ENCODE results near the gene CD207. TPM values are rescaled to one million over a fixed set of nuclear protein-coding genes. Genes with fewer than 3 reads are reported as not detected.

CD207 gene
- total and polyA plus RNA-seq, 2 of the 8 experiments (the other 6 are each of a cell fraction or from before 2014, with no cell fraction given), result not detected

- peaks cover 35 to 58% (median 42%) of the 10 kb centered on the region in 4 experiments for H3K27me3 ChIP-seq (replicated peaks in 1 of 4; ENCODE audit: control insufficient read depth in 3 of 4, extremely low read depth in 1 of 4, insufficient read depth in 3 of 4, low read length in 3 of 4)
- WGBS, 2 experiments (ENCODE audit: extremely low coverage in 1 of 2, insufficient coverage in 1 of 2, insufficient read length in 1 of 2, insufficient replicate concordance in 2 of 2, low coverage in 1 of 2, low lambda C conversion rate in 2 of 2, missing lambda C conversion rate in 1 of 2), result 5% methylated on average over 38 of the region's 69 CpGs; no CpG with 5 or more reads in 1 of the 2 experiments
- TF ChIP-seq EGR1 (IDR thresholded peaks at IDR 0.05; ENCODE audit: borderline replicate concordance, low read depth, low read length), result peak; percentile 17; the same call in 1 of the 2 replicates
- no peak for TF ChIP-seq CREB1 (IDR thresholded peaks at IDR 0.05)
- TF ChIP-seq PHF8 (conservative IDR thresholded peaks at IDR 0.05; ENCODE audit: low read depth, low read length), result no peak
- peak; percentile 97 for TF ChIP-seq SUZ12 (IDR thresholded peaks at IDR 0.05; ENCODE audit: low read length)
- peak; percentile 31 for TF ChIP-seq MAX (IDR thresholded peaks at IDR 0.05)
- peak; percentile 85 for TF ChIP-seq E2F6 (IDR thresholded peaks at IDR 0.05)
- TF ChIP-seq KDM4A (IDR thresholded peaks at IDR 0.05; ENCODE audit: low read depth, low read length, severe bottlenecking), result peak; percentile 82
- 0 out of 4 replicates have a peak, but pooled peaks of 1 of the 2 experiments have one; percentile 28 for TF ChIP-seq HDAC2 (IDR thresholded peaks at IDR 0.05; ENCODE audit: borderline replicate concordance in 1 of 2, low read depth in 2 of 2, low read length in 2 of 2)
- no peak for TF ChIP-seq CEBPB (IDR thresholded peaks at IDR 0.05; ENCODE audit: low read depth, low read length)
- peak; percentile 80 for TF ChIP-seq RNF2 (IDR thresholded peaks at IDR 0.05; ENCODE audit: borderline replicate concordance, low read depth, low read length, missing control alignments, poor library complexity, severe bottlenecking)
Observed at GRCh38 chr2:70790136-70790828, 45.3 kb downstream of the CD207 start, which contains the start of gene FIGLA. TSS of gene FIGLA (minus strand) at chr2:70790643. CDS start at chr2:70790638, 5 bp downstream.

More at GRCh38 chr2:70790136-70790828, 45.3 kb downstream of the CD207 start, which contains the start of gene FIGLA:
- CTCF ChIA-PET (ENCODE audit: partially characterized antibody), result interaction anchor here (0.8 to 13.4 kb wide), 33 partner anchors 9 to 194 kb away, joined by 3 to 117 read pairs (median 5); partner anchors contain the start of genes ADD2 and ATP6V1B1
- H3K23ac ChIP-seq (ENCODE audit: insufficient read length), result no peak within 1 kb of the TSS
- H3K4me3 ChIP-seq (ENCODE audit: extremely low read depth in 1 of 4, insufficient read depth in 2 of 4, low read depth in 3 of 4, low read length in 4 of 4), result peak within 1 kb of the TSS in 3 of 4 experiments; percentile 15 to 54 (median 19)
- no peaks in the 10 kb centered on the region for H3K79me1 ChIP-seq (ENCODE audit: low read depth, low read length)
- peak within 1 kb of the TSS; percentile 41 to 77 for H3K4me2 ChIP-seq (ENCODE audit: insufficient read depth in 1 of 2, low read depth in 2 of 2, low read length in 2 of 2)
- no peak within 1 kb of the TSS for H4K5ac ChIP-seq (ENCODE audit: insufficient read length, low read depth, low read length)
- no peak within 1 kb of the TSS for H2BK20ac ChIP-seq (ENCODE audit: low read length)
- H3K23me2 ChIP-seq (ENCODE audit: low read depth, low read length), result no peaks in the 10 kb centered on the region; the same call in 1 of the 2 replicates
- H4K8ac ChIP-seq (ENCODE audit: extremely low read depth, insufficient read depth, low read length), result no peak within 1 kb of the TSS; the same call in 1 of the 2 replicates
- H3K4ac ChIP-seq (replicated peaks; ENCODE audit: insufficient read length, low read depth, low read length), result no peak within 1 kb of the TSS
- H2BK12ac ChIP-seq (ENCODE audit: low read depth, low read length), result no peak within 1 kb of the TSS
- H3K9ac ChIP-seq (replicated peaks in 1 of 4; ENCODE audit: extremely low read depth in 1 of 4, low read depth in 3 of 4, low read length in 3 of 4), result no peak within 1 kb of the TSS
- H3K18ac ChIP-seq (ENCODE audit: extremely low read depth, low read length), result no peak within 1 kb of the TSS
- no peak within 1 kb of the TSS for H2BK15ac ChIP-seq (ENCODE audit: low read length)
- H2AK5ac ChIP-seq (ENCODE audit: low read depth, low read length), result no peak within 1 kb of the TSS
- no peaks in the 10 kb centered on the region for H4K20me1 ChIP-seq (replicated peaks in 1 of 2; ENCODE audit: control insufficient read depth in 1 of 2, insufficient read depth in 2 of 2, low read length in 2 of 2)
- no peaks in the 10 kb centered on the region for H3K79me2 ChIP-seq (ENCODE audit: control insufficient read depth in 1 of 2, insufficient read depth in 2 of 2, low read length in 2 of 2)
- peaks cover 0 to 3% (median 0%) of the 10 kb centered on the region in 4 experiments; a peak in 1 of 7 replicates for H3K4me1 ChIP-seq (replicated peaks in 1 of 4; ENCODE audit: control insufficient read depth in 3 of 4, insufficient read depth in 4 of 4, low read length in 3 of 4)
- no peak within 1 kb of the TSS for H3K56ac ChIP-seq (replicated peaks; ENCODE audit: insufficient read length, low read depth, low read length)
- POLR2A ChIA-PET (ENCODE audit: partially characterized antibody), result interaction anchor here (1.5 kb wide), 1 partner anchor 21 kb away, joined by 4 read pairs; no protein-coding TSS in a partner anchor
- no peak within 1 kb of the TSS for H3K27ac ChIP-seq (ENCODE audit: low read depth, low read length)
- no peak within 1 kb of the TSS for H3K14ac ChIP-seq (ENCODE audit: insufficient read length)
- no peak within 1 kb of the TSS for H4K91ac ChIP-seq (replicated peaks; ENCODE audit: insufficient read length, low read length)
- FAIRE-seq (no peak), DNase-seq (ENCODE audit: low read depth in 1 of 2, low spot score in 2 of 2) (peak in 1 of 2 experiments; percentile 81)
- H2BK5ac ChIP-seq (ENCODE audit: low read depth, low read length), result no peak within 1 kb of the TSS
- H3K36me3 ChIP-seq (ENCODE audit: control insufficient read depth in 2 of 4, insufficient read depth in 4 of 4, low read length in 3 of 4), result no peaks in the 10 kb centered on the region
- H2BK120ac ChIP-seq (replicated peaks; ENCODE audit: low read depth, low read length), result no peak within 1 kb of the TSS
- H2AFZ ChIP-seq (ENCODE audit: low read length), result 0 out of 2 replicates have a peak within 1 kb of the TSS, but pooled peaks have one; percentile 13
- no peaks in the 10 kb centered on the region; a peak in 1 of 4 replicates for H3K9me3 ChIP-seq (ENCODE audit: insufficient read depth in 2 of 2, low read depth in 1 of 2, low read length in 1 of 2)

Data from H1 (cell line).